H1 (cell line): ENCODE measurements around the gene MMP11. TPM values are rescaled to one million over a fixed set of nuclear protein-coding genes. Genes with fewer than 3 reads are reported as not detected.

Source experiments
- CTCF ChIA-PET: fragments of 300-600 bp; sonication (Branson Sonifier 250); formaldehyde crosslinking; loops from one replicate; lab custom pipeline; 2021; ENCODE audit not compliant: partially characterized antibody; lab: Charles Lee
- POLR2A ChIA-PET: fragments of 300-600 bp; sonication (Branson Sonifier 250); formaldehyde crosslinking; loops from one replicate; lab custom pipeline; 2021; ENCODE audit warnings: inconsistent platforms; ENCODE audit not compliant: partially characterized antibody; lab: Charles Lee
- DNase-seq, 2 experiments: peaks; one replicate each; pipeline versions ENCODE4 v3.0.0 to v3.0.0-alpha.2; 2010 to 2022; ENCODE audit warnings: low spot score in 2 of 2, low read depth in 1 of 2, mixed read lengths in 1 of 2
- FAIRE-seq: peaks from 2 replicates; lab custom pipeline; 2011; peaks lifted over from hg19 to GRCh38; lab: Jason Lieb, UNC
- H2AFZ ChIP-seq: 2 replicates; pipeline ENCODE4 v1.8.1; 2012; ENCODE audit warnings: low read length, inconsistent platforms
- H2AK5ac ChIP-seq: 2 replicates; pipeline ENCODE4 v1.6.1; 2013; ENCODE audit warnings: low read depth, low read length
- H2BK120ac ChIP-seq: replicated peaks from 2 replicates; pipeline ENCODE3; 2013; ENCODE audit warnings: low read depth, low read length, inconsistent platforms
- H2BK12ac ChIP-seq: 2 replicates; pipeline ENCODE4 v1.6.1; 2013; ENCODE audit warnings: low read depth, low read length
- H2BK15ac ChIP-seq: 2 replicates; pipeline ENCODE4 v1.6.1; 2013; ENCODE audit warnings: low read length
- H2BK20ac ChIP-seq: 2 replicates; pipeline ENCODE4 v1.6.1; 2013; ENCODE audit warnings: low read length
- H2BK5ac ChIP-seq: 2 replicates; pipeline ENCODE4 v1.6.1; 2013; ENCODE audit warnings: low read depth, low read length
- H3K14ac ChIP-seq: 2 replicates; pipeline ENCODE4 v1.6.1; 2013; ENCODE audit warnings: inconsistent platforms; ENCODE audit not compliant: insufficient read length
- H3K18ac ChIP-seq: 2 replicates; pipeline ENCODE4 v1.6.1; 2013; ENCODE audit warnings: low read length; ENCODE audit errors: extremely low read depth
- H3K23ac ChIP-seq: 2 replicates; pipeline ENCODE4 v1.6.1; 2013; ENCODE audit warnings: inconsistent platforms; ENCODE audit not compliant: insufficient read length
- H3K23me2 ChIP-seq: 2 replicates; pipeline ENCODE4 v1.6.1; 2013; ENCODE audit warnings: low read depth, low read length
- H3K27ac ChIP-seq: 2 replicates; pipeline ENCODE4 v1.6.1; 2011; ENCODE audit warnings: low read depth, low read length, inconsistent platforms
- H3K27me3 ChIP-seq, 4 experiments: replicated peaks in 1 of 4; 1 replicate in 1 of 4; 2 replicates in 3 of 4; pipeline versions ENCODE4 v1.6.1 to v1.8.1; 2011 to 2013; ENCODE audit warnings: low read length in 3 of 4, mild to moderate bottlenecking in 3 of 4, inconsistent platforms in 2 of 4, mixed read lengths in 2 of 4, moderate library complexity in 1 of 4; ENCODE audit not compliant: control insufficient read depth in 3 of 4, insufficient read depth in 3 of 4; ENCODE audit errors: extremely low read depth in 1 of 4
- H3K36me3 ChIP-seq, 4 experiments: 2 replicates each; pipeline versions ENCODE4 v1.6.1 to v1.8.1; 2011 to 2013; ENCODE audit warnings: mild to moderate bottlenecking in 4 of 4, low read length in 3 of 4, moderate library complexity in 2 of 4, control low read depth in 1 of 4, inconsistent platforms in 1 of 4; ENCODE audit not compliant: insufficient read depth in 4 of 4, control insufficient read depth in 2 of 4
- H3K4ac ChIP-seq: replicated peaks from 2 replicates; pipeline ENCODE3; 2013; ENCODE audit warnings: low read length, low read depth, mixed read lengths, inconsistent platforms; ENCODE audit not compliant: insufficient read length
- H3K4me1 ChIP-seq, 4 experiments: replicated peaks in 1 of 4; 1 replicate in 1 of 4; 2 replicates in 3 of 4; pipeline versions ENCODE4 v1.6.1 to v1.8.1; 2011 to 2013; ENCODE audit warnings: low read length in 3 of 4, inconsistent platforms in 2 of 4, mixed read lengths in 1 of 4; ENCODE audit not compliant: insufficient read depth in 4 of 4, control insufficient read depth in 3 of 4
- H3K4me2 ChIP-seq, 2 experiments: 2 replicates each; pipeline versions ENCODE4 v1.6.1 to v1.8.1; 2011 to 2013; ENCODE audit warnings: low read depth in 2 of 2, low read length in 2 of 2, control low read depth in 1 of 2, inconsistent platforms in 1 of 2, mild to moderate bottlenecking in 1 of 2; ENCODE audit not compliant: insufficient read depth in 1 of 2
- H3K4me3 ChIP-seq, 4 experiments: fragments of 200-600, 300-600 bp in 1 of 4; sonication (generic), shearing (Covaris generic), sonication (Bioruptor Twin) in 1 of 4; 2 replicates each; pipeline versions ENCODE4 v1.5.1 to v1.8.1; 2011 to 2016; ENCODE audit warnings: low read length in 4 of 4, low read depth in 3 of 4, control low read depth in 2 of 4, inconsistent platforms in 2 of 4, mild to moderate bottlenecking in 2 of 4, mixed read lengths in 1 of 4, moderate library complexity in 1 of 4; ENCODE audit not compliant: insufficient read depth in 2 of 4; ENCODE audit errors: extremely low read depth in 1 of 4
- H3K56ac ChIP-seq: replicated peaks from 2 replicates; pipeline ENCODE3; 2013; ENCODE audit warnings: low read depth, mild to moderate bottlenecking, mixed read lengths, low read length, inconsistent platforms; ENCODE audit not compliant: insufficient read length
- H3K79me1 ChIP-seq: 2 replicates; pipeline ENCODE4 v1.6.1; 2013; ENCODE audit warnings: low read depth, low read length, control low read depth
- H3K79me2 ChIP-seq, 2 experiments: 2 replicates each; pipeline versions ENCODE4 v1.6.1 to v1.8.1; 2012 to 2013; ENCODE audit warnings: low read length in 2 of 2, mild to moderate bottlenecking in 2 of 2, inconsistent platforms in 1 of 2; ENCODE audit not compliant: insufficient read depth in 2 of 2, control insufficient read depth in 1 of 2
- H3K9ac ChIP-seq, 4 experiments: replicated peaks in 1 of 4; 1 replicate in 1 of 4; 2 replicates in 3 of 4; pipeline versions ENCODE4 v1.6.1 to v1.8.1; 2011 to 2013; ENCODE audit warnings: low read depth in 3 of 4, low read length in 3 of 4, control low read depth in 2 of 4, mild to moderate bottlenecking in 2 of 4, moderate library complexity in 2 of 4, inconsistent platforms in 1 of 4; ENCODE audit errors: extremely low read depth in 1 of 4
- H3K9me3 ChIP-seq, 2 experiments: 2 replicates each; pipeline versions ENCODE4 v1.6.1 to v1.8.1; 2012 to 2013; ENCODE audit warnings: mild to moderate bottlenecking in 2 of 2, moderate library complexity in 2 of 2, control low read depth in 1 of 2, inconsistent platforms in 1 of 2, low read depth in 1 of 2, low read length in 1 of 2, mixed read lengths in 1 of 2; ENCODE audit not compliant: insufficient read depth in 2 of 2
- H4K20me1 ChIP-seq, 2 experiments: replicated peaks in 1 of 2; 2 replicates each; pipeline versions ENCODE3 to v1.8.1; 2011 to 2013; ENCODE audit warnings: inconsistent platforms in 2 of 2, low read length in 2 of 2, mild to moderate bottlenecking in 1 of 2; ENCODE audit not compliant: insufficient read depth in 2 of 2, control insufficient read depth in 1 of 2
- H4K5ac ChIP-seq: 2 replicates; pipeline ENCODE4 v1.6.1; 2013; ENCODE audit warnings: low read length, low read depth, mixed read lengths, inconsistent platforms; ENCODE audit not compliant: insufficient read length
- H4K8ac ChIP-seq: 2 replicates; pipeline ENCODE4 v1.8.0; 2013; ENCODE audit warnings: mild to moderate bottlenecking, moderate library complexity, low read length, inconsistent platforms; ENCODE audit not compliant: insufficient read depth; ENCODE audit errors: extremely low read depth
- H4K91ac ChIP-seq: replicated peaks from 2 replicates; pipeline ENCODE3; 2013; ENCODE audit warnings: low read length, mixed read lengths, inconsistent platforms; ENCODE audit not compliant: insufficient read length
- CHD1 ChIP-seq: IDR thresholded peaks from 2 replicates; pipeline ENCODE4 v1.6.1; 2012; ENCODE audit warnings: low read depth, low read length, improper control_type of control experiment
- EGR1 ChIP-seq: IDR thresholded peaks from 2 replicates; pipeline ENCODE4 v1.6.1; 2011; ENCODE audit warnings: low read depth, low read length, borderline replicate concordance
- GABPA ChIP-seq: IDR thresholded peaks from 2 replicates; pipeline ENCODE4 v1.6.1; 2011; ENCODE audit warnings: mild to moderate bottlenecking, low read length, moderate library complexity, borderline replicate concordance; ENCODE audit not compliant: insufficient read depth
- HDAC6 ChIP-seq: IDR thresholded peaks from one replicate; pipeline ENCODE4 v1.7.1; 2012; ENCODE audit warnings: low read depth, mild to moderate bottlenecking, inconsistent platforms, low read length, moderate library complexity
- NANOG ChIP-seq: IDR thresholded peaks from 2 replicates; pipeline ENCODE4 v1.6.1; 2011; ENCODE audit warnings: low read length, low read depth, mild to moderate bottlenecking, inconsistent platforms; ENCODE audit not compliant: insufficient read depth, poor library complexity, severe bottlenecking
- SIRT6 ChIP-seq: IDR thresholded peaks from one replicate; pipeline ENCODE4 v1.7.1; 2012; ENCODE audit warnings: low read length, inconsistent platforms
- WGBS, 2 experiments: shearing (Covaris generic) in 1 of 2; methylation state at CpG; one replicate each; pipeline versions ENCODE4 v1.1.6 to v1.1.7; 2013 to 2015; ENCODE audit warnings: low lambda C conversion rate in 2 of 2, mixed read lengths in 2 of 2, inconsistent platforms in 1 of 2, low coverage in 1 of 2, missing lambda C conversion rate in 1 of 2; ENCODE audit not compliant: insufficient replicate concordance in 2 of 2, insufficient coverage in 1 of 2, insufficient read length in 1 of 2; ENCODE audit errors: extremely low coverage in 1 of 2, missing lambda C conversion rate in 1 of 2; 5-methylcytosine and 5-hydroxymethylcytosine counted together
- polyA plus RNA-seq, 7 experiments: library from polyadenylated mRNA; depleted of rRNA in 3 of 7; stranded (reverse) in 5 of 7; unstranded in 2 of 7; fragments of >200 nt in 5 of 7; fragments of 200-250 nt in 2 of 7; gene quantifications; 1 replicate in 5 of 7; 2 replicates in 1 of 7; 4 replicates in 1 of 7; pipeline versions ENCODE4 v1.2.1 to v1.2.3, GENCODE V29; 2011 to 2013; ENCODE audit warnings: missing spikeins in 2 of 7, mixed read lengths in 2 of 7
- total RNA-seq: library from RNA; stranded (reverse); fragmentation: NEBNext Ultra II Directional; extraction: Animal tissue kit (Norgen Biotek cat#: 25700); gene quantifications from 2 replicates; pipeline ENCODE4 v1.2.1, GENCODE V29; 2021
- TF ChIP-seq, protein P1 (sequence below): IDR thresholded peaks from 2 replicates; pipeline ENCODE4 v1.6.1; 2012; ENCODE audit warnings: inconsistent platforms

Gene MMP11
- total and polyA plus RNA-seq, 2 of the 8 experiments (the other 6 are each of a cell fraction or from before 2014, with no cell fraction given): 10.2 to 18.3 TPM

DNA sequence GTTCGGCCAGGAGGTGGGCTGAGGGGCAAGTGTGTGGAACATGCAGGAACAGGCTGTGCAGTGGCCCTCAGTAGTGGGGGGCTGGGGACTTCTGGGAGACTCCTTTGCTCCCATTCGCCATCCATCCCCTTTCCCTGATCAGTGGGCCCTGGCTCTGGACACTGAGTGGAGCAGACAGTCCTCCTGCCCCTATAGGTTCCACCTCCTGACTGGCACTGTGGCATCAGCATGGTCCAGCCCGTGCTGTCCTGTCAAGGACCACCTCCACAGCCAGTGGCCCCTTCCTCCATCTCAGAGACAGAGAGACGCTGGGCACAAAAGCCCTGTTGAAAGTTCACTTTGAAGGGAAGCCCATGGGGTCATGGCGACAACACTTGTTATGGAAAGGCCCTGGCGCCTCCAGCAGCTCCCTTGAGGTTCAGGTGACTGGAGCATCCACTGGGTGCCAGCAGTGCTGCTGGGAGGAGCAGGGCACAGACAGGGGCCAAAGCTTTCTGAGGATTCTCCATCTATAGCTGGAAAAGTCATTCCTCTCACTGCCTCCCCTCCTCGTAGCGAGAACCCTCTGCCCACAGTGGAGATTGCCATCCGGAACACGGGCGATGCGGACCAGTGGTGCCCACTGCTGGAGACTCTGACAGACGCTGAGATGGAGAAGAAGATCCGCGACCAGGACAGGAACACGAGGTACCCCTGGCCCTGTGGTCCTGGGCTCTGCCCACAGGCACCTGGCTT is 60.5 kb downstream of the MMP11 start:
- no peak overlapping the region for H3K18ac ChIP-seq
- H4K20me1 ChIP-seq: peaks cover 6 to 27% of the 10 kb centered on the region in 2 experiments
- H2BK15ac ChIP-seq: no peak overlapping the region
- no peak overlapping the region for H4K91ac ChIP-seq
- H2BK120ac ChIP-seq: no peak overlapping the region
- no peak overlapping the region for H3K4me3 ChIP-seq
- no peak overlapping the region for H2BK5ac ChIP-seq
- peaks cover 0 to 8% (median 5%) of the 10 kb centered on the region in 4 experiments; a peak in 5 of 7 replicates for H3K4me1 ChIP-seq
- H2AFZ ChIP-seq: no peak overlapping the region
- no peak overlapping the region for H3K14ac ChIP-seq
- H3K56ac ChIP-seq: no peak overlapping the region
- no peak overlapping the region for H2AK5ac ChIP-seq
- no peak overlapping the region for H3K9ac ChIP-seq
- no peaks in the 10 kb centered on the region; a peak in 1 of 7 replicates for H3K27me3 ChIP-seq
- ChIA-PET CTCF (interaction anchor here (0.6 kb wide), 1 partner anchor 17 kb away, joined by 3 read pairs; no protein-coding TSS in a partner anchor), POLR2A (no interaction called here)
- no peak overlapping the region for H4K8ac ChIP-seq
- no peak overlapping the region for H3K4ac ChIP-seq
- 92% methylated on average over 16 of the region's 16 CpGs; no CpG with 5 or more reads in 1 of the 2 experiments for WGBS, 2 experiments
- no peak overlapping the region for H2BK20ac ChIP-seq
- DNase-seq (no peak), FAIRE-seq (no peak)
- H4K5ac ChIP-seq: no peak overlapping the region
- no peak overlapping the region for H3K27ac ChIP-seq
- H3K4me2 ChIP-seq: no peak overlapping the region
- peaks cover 3% of the 10 kb centered on the region; the same call in 1 of the 2 replicates for H3K23me2 ChIP-seq
- peaks cover 4% of the 10 kb centered on the region; the same call in 1 of the 2 replicates for H3K79me1 ChIP-seq
- H3K23ac ChIP-seq: no peak overlapping the region
- no peaks in the 10 kb centered on the region; a peak in 1 of 4 replicates for H3K79me2 ChIP-seq
- H2BK12ac ChIP-seq: no peak overlapping the region
- H3K9me3 ChIP-seq: no peaks in the 10 kb centered on the region
- peaks cover 0 to 27% (median 9%) of the 10 kb centered on the region in 4 experiments; a peak in 4 of 8 replicates for H3K36me3 ChIP-seq
- TF ChIP-seq NANOG: no peak
- TF ChIP-seq HDAC6: no peak
- TF ChIP-seq CHD1: no peak
- no peak for TF ChIP-seq GABPA
- TF ChIP-seq, protein P1, sequence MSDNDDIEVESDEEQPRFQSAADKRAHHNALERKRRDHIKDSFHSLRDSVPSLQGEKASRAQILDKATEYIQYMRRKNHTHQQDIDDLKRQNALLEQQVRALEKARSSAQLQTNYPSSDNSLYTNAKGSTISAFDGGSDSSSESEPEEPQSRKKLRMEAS: no peak
- no peak for TF ChIP-seq EGR1
- no peak for TF ChIP-seq SIRT6
